ENCODE data around the gene MCC.

DNA sequence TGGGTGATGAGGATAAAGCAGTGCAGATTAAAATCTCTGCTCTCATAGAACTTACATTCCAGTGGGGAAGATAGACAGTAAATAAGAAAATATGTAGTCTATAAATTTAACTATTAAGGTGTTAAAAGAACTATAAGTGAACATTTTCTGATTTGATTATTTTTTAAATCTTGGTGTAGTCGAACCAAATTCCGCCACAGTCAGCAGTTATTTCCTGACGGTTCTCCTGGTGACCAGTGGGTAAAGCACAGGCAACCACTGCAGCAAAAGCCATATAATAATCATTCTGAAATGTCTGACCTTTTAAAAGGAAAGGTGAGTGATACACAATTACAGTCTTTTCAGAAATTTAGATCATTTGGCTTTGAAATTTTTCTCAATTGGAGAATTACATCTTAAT, 484.5 kb downstream of the MCC start:
- TF ChIP-seq RFX5 (IDR thresholded peaks at IDR 0.05) (no peak), EP300 (IDR thresholded peaks at IDR 0.05) (no peak), CHD4 (IDR thresholded peaks at IDR 0.05; ENCODE audit: borderline replicate concordance) (no peak), HOXB13 (CRISPR knock-in tag; IDR thresholded peaks at IDR 0.05; ENCODE audit: low read depth) (no peak), POLR2A (IDR thresholded peaks at IDR 0.05; ENCODE audit: low read length) (no peak)
- TF ChIP-seq, protein P1, sequence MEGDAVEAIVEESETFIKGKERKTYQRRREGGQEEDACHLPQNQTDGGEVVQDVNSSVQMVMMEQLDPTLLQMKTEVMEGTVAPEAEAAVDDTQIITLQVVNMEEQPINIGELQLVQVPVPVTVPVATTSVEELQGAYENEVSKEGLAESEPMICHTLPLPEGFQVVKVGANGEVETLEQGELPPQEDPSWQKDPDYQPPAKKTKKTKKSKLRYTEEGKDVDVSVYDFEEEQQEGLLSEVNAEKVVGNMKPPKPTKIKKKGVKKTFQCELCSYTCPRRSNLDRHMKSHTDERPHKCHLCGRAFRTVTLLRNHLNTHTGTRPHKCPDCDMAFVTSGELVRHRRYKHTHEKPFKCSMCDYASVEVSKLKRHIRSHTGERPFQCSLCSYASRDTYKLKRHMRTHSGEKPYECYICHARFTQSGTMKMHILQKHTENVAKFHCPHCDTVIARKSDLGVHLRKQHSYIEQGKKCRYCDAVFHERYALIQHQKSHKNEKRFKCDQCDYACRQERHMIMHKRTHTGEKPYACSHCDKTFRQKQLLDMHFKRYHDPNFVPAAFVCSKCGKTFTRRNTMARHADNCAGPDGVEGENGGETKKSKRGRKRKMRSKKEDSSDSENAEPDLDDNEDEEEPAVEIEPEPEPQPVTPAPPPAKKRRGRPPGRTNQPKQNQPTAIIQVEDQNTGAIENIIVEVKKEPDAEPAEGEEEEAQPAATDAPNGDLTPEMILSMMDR (IDR thresholded peaks at IDR 0.05): no peak
- TF ChIP-seq, protein P2, sequence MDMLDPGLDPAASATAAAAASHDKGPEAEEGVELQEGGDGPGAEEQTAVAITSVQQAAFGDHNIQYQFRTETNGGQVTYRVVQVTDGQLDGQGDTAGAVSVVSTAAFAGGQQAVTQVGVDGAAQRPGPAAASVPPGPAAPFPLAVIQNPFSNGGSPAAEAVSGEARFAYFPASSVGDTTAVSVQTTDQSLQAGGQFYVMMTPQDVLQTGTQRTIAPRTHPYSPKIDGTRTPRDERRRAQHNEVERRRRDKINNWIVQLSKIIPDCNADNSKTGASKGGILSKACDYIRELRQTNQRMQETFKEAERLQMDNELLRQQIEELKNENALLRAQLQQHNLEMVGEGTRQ (IDR thresholded peaks at IDR 0.05): no peak

All from A549 (cell line).